Astrocyte (in vitro differentiated cells and primary cell): ENCODE results near the gene CDKAL1.

ENCODE experiments used
- EZH2 ChIP-seq: IDR thresholded peaks from 2 replicates; pipeline ENCODE4 v1.6.1; 2012; ENCODE audit warnings: mild to moderate bottlenecking, low read length, inconsistent platforms; ENCODE audit not compliant: insufficient read depth
- TF ChIP-seq, protein P1 (sequence below): IDR thresholded peaks from 2 replicates; pipeline ENCODE4 v1.5.1; 2011; ENCODE audit warnings: low read depth, mild to moderate bottlenecking, inconsistent platforms, low read length, moderate library complexity; ENCODE audit not compliant: insufficient read depth

DNA sequence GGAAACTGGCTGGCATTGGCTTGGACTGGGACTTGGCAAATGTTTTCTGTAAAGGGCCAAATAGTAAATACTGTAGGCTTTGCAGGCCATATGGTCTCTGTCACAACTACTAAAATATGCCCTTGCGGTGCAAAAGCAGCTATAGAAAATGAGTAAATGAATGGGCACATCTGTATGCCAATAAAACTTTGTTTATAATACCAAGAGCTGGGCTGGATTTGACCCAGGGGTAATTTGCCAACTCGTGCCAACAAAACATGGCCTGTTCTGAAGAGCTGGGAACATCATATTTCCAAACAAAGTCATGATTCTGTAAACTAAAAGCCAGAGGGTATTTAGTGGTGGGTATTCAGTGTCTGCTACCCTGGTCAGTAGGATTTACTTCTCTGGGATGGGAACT lies 739.2 kb downstream of the CDKAL1 start:
- TF ChIP-seq EZH2: no peak
- TF ChIP-seq, protein P1, sequence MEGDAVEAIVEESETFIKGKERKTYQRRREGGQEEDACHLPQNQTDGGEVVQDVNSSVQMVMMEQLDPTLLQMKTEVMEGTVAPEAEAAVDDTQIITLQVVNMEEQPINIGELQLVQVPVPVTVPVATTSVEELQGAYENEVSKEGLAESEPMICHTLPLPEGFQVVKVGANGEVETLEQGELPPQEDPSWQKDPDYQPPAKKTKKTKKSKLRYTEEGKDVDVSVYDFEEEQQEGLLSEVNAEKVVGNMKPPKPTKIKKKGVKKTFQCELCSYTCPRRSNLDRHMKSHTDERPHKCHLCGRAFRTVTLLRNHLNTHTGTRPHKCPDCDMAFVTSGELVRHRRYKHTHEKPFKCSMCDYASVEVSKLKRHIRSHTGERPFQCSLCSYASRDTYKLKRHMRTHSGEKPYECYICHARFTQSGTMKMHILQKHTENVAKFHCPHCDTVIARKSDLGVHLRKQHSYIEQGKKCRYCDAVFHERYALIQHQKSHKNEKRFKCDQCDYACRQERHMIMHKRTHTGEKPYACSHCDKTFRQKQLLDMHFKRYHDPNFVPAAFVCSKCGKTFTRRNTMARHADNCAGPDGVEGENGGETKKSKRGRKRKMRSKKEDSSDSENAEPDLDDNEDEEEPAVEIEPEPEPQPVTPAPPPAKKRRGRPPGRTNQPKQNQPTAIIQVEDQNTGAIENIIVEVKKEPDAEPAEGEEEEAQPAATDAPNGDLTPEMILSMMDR: no peak
